DMS114 treated with DMSO at 0.1 percent for 48 hours (cell line): Measurements from ENCODE around the gene SLC9A8.

Experiments used
- DNase-seq: peaks from one replicate; lab custom pipeline; 2025; ENCODE audit not compliant: unreplicated experiment; lab: John Stamatoyannopoulos, UW

SLC9A8 gene

DNA sequence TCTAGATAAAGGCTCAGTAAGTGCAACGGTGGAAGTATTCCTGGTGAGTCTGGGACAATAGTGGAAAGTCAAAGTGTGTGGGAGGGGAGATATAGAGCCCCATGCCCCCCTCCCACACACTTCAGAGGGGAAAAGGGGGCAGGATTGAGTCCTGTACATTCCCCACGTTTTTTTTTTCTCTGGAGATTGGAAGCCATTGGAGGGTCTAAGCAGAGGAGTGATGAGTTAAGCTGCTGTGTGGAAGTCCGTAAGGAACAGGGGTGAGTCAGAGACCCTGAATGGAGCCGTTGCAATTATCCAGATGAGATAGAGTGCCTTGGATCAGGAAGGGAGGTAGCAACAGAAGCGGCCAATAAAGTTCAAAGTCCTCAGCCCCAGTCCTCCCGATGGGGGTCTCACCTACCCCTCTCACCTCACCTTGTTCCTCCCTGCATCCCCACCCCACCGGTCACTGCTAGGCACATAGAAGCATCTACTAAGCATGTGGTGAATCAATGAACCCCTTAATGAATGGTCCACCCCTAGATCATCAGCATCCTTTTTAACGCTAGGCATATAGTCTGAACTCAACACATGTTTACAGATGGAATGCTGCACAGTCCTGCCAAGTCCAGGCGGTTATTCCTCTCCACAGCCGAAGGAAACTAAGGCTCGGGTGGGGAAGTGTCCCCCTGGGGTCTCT lies 662 bp upstream of the SLC9A8 start:
- DNase-seq = no peak

- no peak for DNase-seq
These were observed 812 bp downstream of the SLC9A8 start for GRCh38 chr20:49813305-49813974.

GRCh38 chr20:49814057-49814694 lies 1.5 kb downstream of the SLC9A8 start:
- DNase-seq = no peak

- DNase-seq = no peak
These were observed 6.2 kb downstream of the SLC9A8 start for GRCh38 chr20:49818816-49819215.

DNA sequence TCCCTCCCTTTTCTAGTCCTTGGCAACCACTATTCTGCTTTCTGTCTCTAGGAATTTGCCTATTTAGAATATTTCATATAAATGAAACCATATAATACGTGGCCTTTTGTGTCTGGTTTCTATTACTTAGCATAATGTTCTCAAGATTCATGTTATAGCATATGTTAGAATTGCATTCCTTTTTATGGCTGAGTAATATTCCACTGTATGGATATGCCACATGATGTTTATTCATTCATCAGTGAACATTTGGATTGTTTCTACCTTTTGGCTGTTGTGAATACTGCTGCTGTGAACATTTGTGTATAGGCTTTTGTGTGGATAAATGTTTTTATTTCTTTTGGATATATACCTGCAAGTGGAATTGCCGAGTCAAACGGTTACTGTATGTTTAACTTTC lies 7.1 kb downstream of the SLC9A8 start:
- DNase-seq = no peak

DNA sequence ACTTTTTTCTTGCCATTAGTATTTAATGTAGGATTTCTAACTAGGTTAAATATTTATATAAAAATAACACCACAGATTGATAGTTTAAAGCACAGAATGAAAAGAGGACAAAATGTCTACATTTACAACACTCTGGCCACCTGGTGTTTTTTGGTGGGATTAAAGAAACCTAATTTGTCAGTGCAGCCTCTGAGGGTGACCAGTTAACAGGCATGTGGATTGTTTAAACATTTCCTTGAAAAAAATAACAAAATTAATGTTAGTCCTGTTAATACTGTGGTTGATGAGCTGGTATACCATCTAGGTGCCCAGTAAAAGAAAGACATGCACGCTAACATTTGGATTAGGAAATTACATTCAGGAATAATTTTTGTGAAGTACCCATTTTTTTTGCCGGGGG lies 8.8 kb downstream of the SLC9A8 start:
- no peak for DNase-seq

DNA sequence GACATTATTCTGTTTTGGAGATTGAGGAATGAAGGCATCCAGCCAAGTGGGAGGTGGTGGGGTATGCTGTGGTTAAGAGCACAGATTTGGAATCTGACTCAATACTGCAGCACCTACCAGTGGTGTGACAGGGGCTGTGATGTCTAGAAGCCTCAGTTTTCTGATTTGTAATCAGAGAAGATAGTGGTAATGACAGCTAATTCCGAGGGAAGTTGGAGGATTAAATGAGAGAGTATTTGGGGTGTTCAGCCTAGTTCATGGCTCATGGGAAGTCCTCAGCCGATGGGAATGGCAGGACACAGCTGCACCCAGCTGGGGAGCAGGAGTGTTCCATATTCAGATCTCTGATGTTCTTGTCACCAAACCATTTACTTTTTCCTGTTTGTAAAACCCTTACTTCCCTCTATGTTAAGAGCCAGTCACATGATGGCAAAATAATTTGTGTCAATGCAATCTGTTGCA lies 9.3 kb downstream of the SLC9A8 start:
- DNase-seq = no peak

- no peak for DNase-seq
These were observed 10.7 kb downstream of the SLC9A8 start for GRCh38 chr20:49823152-49823847.

DNA sequence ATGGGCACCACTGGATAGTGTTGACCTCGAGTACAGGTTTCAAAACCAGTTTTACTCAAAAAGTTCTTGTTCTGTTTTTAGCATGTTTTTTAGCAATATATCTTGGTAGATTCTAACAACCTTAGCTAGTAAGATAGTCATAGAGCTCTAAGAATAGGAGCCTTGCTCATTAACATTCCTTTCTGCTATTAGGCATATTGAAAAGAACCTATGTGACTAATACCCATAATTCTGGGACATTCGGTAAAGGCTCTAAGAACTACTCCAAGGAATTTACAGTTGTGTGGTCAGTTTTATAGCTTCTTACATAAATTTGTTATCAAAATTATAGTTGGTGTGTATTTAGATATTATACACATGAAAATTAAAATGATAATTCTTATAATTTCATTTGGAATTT lies 11.6 kb downstream of the SLC9A8 start:
- DNase-seq = no peak

- DNase-seq = no peak
These were observed 12.9 kb downstream of the SLC9A8 start for GRCh38 chr20:49825521-49826033.

GRCh38 chr20:49831022-49831769 lies 18.6 kb downstream of the SLC9A8 start:
- no peak for DNase-seq

GRCh38 chr20:49831770-49832631 lies 19.4 kb downstream of the SLC9A8 start:
- no peak for DNase-seq

GRCh38 chr20:49832632-49833327 lies 20.2 kb downstream of the SLC9A8 start:
- no peak for DNase-seq

DNA sequence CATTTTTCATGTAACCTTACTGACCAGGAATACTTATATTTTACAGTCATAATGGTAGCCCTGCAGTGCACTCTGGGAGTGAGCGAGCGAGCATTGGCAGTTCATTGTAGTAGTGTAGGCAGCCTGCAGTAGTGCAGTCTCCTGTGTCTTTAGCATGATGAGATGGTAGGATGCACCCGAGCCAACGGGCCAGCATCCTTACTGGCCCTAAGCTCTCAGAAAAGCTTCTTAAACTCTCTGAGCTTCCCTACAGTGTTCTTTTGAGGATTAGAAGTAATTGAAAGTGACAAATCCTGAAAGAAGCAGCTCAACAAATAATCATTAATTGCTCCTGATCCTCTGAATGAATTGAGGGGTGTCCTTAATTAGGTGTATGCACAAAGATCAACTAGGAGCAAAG lies 20.9 kb downstream of the SLC9A8 start:
- DNase-seq = no peak

DNA sequence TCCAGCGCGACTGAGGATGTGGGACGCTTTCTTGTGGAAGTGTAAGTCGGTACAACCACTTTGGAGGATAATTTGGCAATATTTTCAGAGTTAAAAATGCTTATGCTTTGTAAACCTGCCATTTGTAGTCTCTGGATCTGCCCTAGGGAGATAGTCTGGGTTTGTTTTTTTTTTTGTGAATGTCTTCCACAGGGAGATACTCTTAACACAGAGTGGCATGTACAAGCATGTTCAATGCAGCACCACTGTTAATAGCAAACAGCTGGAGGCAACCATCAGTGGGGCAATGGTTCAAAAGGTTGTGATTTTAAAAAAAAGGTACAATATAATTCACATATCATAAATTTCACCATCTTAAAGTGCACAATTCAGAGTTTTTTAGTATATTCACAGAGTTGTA lies 22.4 kb downstream of the SLC9A8 start:
- no peak for DNase-seq

DNA sequence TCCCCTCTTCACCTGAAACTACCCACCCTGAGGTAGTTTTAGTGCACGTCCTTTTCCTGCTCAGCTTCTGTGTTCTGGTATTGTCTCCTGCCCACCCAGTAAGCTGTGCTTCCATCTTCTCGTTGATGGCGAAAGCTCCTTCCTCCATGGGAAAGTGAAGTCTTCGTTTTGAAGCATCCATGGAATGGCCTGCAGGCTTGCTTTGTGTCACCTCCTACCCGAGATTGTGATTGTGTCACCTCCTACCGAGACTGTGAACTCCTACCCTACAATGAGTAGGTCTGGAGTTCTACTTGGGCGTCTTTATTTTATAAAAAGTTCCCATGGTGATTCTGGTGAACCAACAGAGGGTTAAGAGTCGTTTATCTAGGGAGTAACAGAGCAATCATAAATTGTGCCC lies 25.9 kb downstream of the SLC9A8 start:
- no peak for DNase-seq

DNA sequence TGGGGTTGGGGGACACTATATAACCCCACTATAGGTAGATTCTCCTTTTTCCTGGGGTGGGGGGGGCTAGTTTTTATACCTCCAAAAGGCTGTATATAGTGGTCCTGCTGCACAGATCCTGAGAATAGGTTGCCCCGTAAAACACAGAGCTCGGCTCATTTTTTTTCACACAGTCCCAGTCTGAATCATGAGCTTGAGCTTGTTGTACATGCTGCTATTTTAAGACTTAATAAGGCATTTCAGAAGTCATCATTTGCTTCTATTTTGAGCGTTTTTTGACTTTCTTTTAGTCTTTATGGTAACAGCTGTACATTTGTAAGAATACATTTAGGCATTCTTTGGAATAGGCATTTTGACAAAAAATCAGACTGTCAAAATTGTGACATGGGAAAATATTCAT lies 30.5 kb downstream of the SLC9A8 start:
- no peak for DNase-seq

GRCh38 chr20:49843770-49844380 lies 31.2 kb downstream of the SLC9A8 start:
- DNase-seq = no peak

GRCh38 chr20:49845060-49845459 lies 32.4 kb downstream of the SLC9A8 start:
- DNase-seq = no peak
